MV-4-11 (cell line): ENCODE data around the gene CDC37L1.
"Not testable (repeated sequence)": the region's sequence is repeated elsewhere in the genome, so short reads cannot be mapped to it uniquely, and the experiment has no call there.

Experiments used
- DNase-seq: peaks from one replicate; lab custom pipeline; 2025; lab: John Stamatoyannopoulos, UW

Gene CDC37L1

GRCh38 chr9:4754530-4754929 lies 75.2 kb downstream of the CDC37L1 start:
- not testable (repeated sequence) for DNase-seq

DNA sequence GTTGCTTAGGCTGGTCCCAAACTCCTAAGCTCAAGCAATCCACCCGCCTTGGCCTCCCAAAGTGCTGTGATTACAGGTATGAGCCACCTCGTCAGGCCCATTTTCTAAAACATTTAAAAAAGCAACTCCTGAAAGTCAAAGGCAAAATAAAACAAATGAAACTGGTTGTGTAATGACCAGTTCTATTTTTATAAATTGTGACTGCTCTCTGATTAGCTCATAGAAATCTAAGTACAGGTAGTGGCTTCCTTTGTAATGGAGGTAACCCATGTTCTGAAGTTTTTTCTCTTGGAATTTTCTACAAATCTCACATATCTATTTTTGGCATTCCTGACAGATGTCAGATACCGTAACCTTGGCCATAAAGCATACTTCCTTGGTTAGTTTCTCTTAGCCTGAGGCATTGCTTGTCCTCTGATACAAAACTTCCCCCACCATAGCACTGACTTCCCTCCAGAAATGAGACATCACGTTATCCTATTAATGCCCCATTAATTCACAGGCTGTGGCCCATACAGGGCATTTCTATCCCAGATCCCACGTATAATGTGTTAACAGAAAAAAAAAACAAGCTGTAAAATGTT lies 75.7 kb downstream of the CDC37L1 start:
- no peak for DNase-seq

DNA sequence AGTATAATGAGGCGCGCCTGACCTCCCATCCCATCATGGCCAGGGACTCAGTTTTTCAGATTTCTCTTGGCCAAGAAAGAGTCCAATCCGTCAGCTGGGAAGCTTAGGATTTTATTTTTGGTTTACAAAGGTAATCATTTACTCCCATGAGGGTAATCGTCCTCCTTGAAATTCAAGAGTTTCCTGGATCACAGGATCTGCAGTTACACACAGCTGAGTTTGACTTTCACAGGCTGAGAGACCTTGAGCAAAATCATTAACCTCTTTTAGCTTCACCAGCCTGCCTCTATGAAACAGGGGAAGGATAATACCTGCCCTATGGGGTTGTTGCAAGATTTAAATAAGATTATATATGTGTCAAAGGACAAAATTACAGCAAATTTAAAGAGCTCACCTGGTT lies 77.1 kb downstream of the CDC37L1 start:
- no peak for DNase-seq
